DOHH2 (cell line): ENCODE data around the gene PLAAT2.

Experiments used
- H3F3A ChIP-seq: fragments of 200-600 bp; sonication (generic), shearing (Covaris generic); 2 replicates; pipeline ENCODE4 v1.6.0; 2016; ENCODE audit warnings: antibody characterized with exemption, mild to moderate bottlenecking; ENCODE audit not compliant: control insufficient read depth, insufficient read depth
- H3K27ac ChIP-seq: fragments of 200-600 bp; sonication (generic); 2 replicates; pipeline ENCODE4 v1.5.1; 2014; ENCODE audit warnings: low read depth, mild to moderate bottlenecking, low read length, moderate library complexity
- H3K27me3 ChIP-seq: fragments of 200-600 bp; sonication (generic); 2 replicates; pipeline ENCODE4 v1.6.1; 2014; ENCODE audit warnings: mild to moderate bottlenecking, low read length, mixed read lengths; ENCODE audit not compliant: control insufficient read depth
- H3K36me3 ChIP-seq: fragments of 200-600 bp; sonication (generic); 2 replicates; pipeline ENCODE4 v1.6.1; 2014; ENCODE audit warnings: mild to moderate bottlenecking, low read length, moderate library complexity, mixed read lengths; ENCODE audit not compliant: control insufficient read depth
- H3K4me1 ChIP-seq: fragments of 200-600 bp; sonication (generic); 2 replicates; pipeline ENCODE4 v1.6.1; 2014; ENCODE audit warnings: mild to moderate bottlenecking, low read length, mixed read lengths; ENCODE audit not compliant: control insufficient read depth
- H3K4me2 ChIP-seq: fragments of 200-600 bp; sonication (generic); 2 replicates; pipeline ENCODE4 v1.6.0; 2014; ENCODE audit warnings: mild to moderate bottlenecking, low read length, moderate library complexity
- H3K4me3 ChIP-seq: fragments of 200-600 bp; sonication (generic); 2 replicates; pipeline ENCODE4 v1.5.1; 2014; ENCODE audit warnings: mild to moderate bottlenecking, low read length, mixed read lengths
- H3K79me2 ChIP-seq: fragments of 200-600 bp; sonication (generic); 2 replicates; pipeline ENCODE4 v1.6.1; 2014; ENCODE audit warnings: mild to moderate bottlenecking, low read length, mixed read lengths; ENCODE audit not compliant: control insufficient read depth
- H3K9me2 ChIP-seq: fragments of 200-600 bp; sonication (generic); replicated peaks from 2 replicates; pipeline ENCODE4 v1.6.1; 2014; ENCODE audit warnings: mild to moderate bottlenecking, low read length, mixed read lengths; ENCODE audit not compliant: control insufficient read depth
- H3K9me3 ChIP-seq: fragments of 200-600 bp; sonication (generic); 2 replicates; pipeline ENCODE4 v1.6.1; 2014; ENCODE audit warnings: antibody characterized with exemption, low read length, mixed read lengths; ENCODE audit not compliant: control insufficient read depth, insufficient read depth
- H4K20me1 ChIP-seq: fragments of 200-600 bp; sonication (generic); 2 replicates; pipeline ENCODE4 v1.6.0; 2014; ENCODE audit warnings: low read depth, mild to moderate bottlenecking, antibody characterized with exemption, low read length, moderate library complexity; ENCODE audit not compliant: control insufficient read depth, insufficient read depth
- CTCF ChIP-seq: fragments of 200-600 bp; sonication (generic); IDR thresholded peaks from one replicate; pipeline ENCODE4 v1.5.1; 2014; ENCODE audit warnings: antibody characterized with exemption, mild to moderate bottlenecking, low read depth, low read length; ENCODE audit not compliant: poor library complexity, severe bottlenecking
- EZH2phosphoT487 ChIP-seq: fragments of 200-600 bp; sonication (generic); IDR thresholded peaks from 2 replicates; pipeline ENCODE4 v1.6.1; 2017; ENCODE audit warnings: borderline replicate concordance, mild to moderate bottlenecking, antibody characterized with exemption, low read length, moderate library complexity, mixed read lengths

PLAAT2 gene

DNA sequence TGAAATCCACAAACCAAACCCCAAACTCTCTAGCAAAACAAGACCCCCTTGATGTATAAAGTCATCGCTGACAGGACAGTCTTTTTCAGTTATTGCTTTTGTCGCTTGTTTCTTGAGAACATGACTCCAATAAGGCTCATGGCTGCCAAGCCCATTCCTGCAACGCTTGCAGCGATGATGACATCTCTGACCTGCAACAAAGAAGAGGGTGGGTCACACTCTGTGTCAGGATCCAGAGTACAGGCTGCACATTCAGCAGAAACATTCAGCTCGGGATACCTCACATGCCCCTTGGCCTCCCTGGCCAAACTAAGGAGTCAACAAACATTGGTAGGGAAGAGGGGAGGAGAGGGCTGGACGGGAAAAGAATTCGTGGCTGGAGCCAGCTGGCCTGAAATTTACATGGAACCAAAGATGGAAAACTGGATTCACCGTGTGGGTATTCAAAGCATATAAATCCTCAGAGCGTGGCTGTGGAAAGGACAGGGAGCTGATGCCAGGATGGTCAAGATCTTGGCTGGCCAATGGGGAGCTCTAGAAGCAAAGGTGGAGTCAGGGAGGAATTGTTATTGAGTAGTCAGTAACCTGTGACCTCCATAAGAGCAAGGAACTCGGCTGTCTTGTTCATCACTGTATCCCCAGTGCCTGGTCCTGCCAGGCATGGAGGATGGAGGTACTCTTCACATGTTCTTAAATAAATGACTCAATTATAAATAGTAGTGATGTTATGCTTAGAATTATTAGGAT, 11.8 kb upstream of the PLAAT2 start:
- Histone ChIP-seq H3K9me2 (no peaks in the 10 kb centered on the region), H3K36me3 (no peaks in the 10 kb centered on the region), H3K27ac (no peak overlapping the region), H3K9me3 (peaks cover 4% of the 10 kb centered on the region; the same call in 1 of the 2 replicates), H3K4me3 (peak overlapping the region; percentile 26), H3K4me2 (peak overlapping the region; percentile 40), H3F3A (peaks cover 14% of the 10 kb centered on the region), H3K27me3 (no peaks in the 10 kb centered on the region), H3K4me1 (peaks cover 35% of the 10 kb centered on the region), H3K79me2 (no peaks in the 10 kb centered on the region), H4K20me1 (no peaks in the 10 kb centered on the region)
- TF ChIP-seq CTCF (no peak), EZH2phosphoT487 (no peak)

- no peak for TF ChIP-seq EZH2phosphoT487
- peak; percentile 18 for TF ChIP-seq CTCF
- Histone ChIP-seq H3K9me2 (no peaks in the 10 kb centered on the region), H3F3A (peaks cover 14% of the 10 kb centered on the region), H3K4me1 (peaks cover 37% of the 10 kb centered on the region), H3K27me3 (no peaks in the 10 kb centered on the region), H3K36me3 (no peaks in the 10 kb centered on the region), H3K9me3 (0 out of 2 replicates have a peak, but pooled peaks cover 2% of the 10 kb centered on the region), H3K27ac (no peak overlapping the region), H3K4me3 (peak overlapping the region; percentile 26), H3K4me2 (peak overlapping the region; percentile 40), H4K20me1 (no peaks in the 10 kb centered on the region), H3K79me2 (no peaks in the 10 kb centered on the region)
These were observed 11.0 kb upstream of the PLAAT2 start for GRCh38 chr11:63573881-63574855.

DNA sequence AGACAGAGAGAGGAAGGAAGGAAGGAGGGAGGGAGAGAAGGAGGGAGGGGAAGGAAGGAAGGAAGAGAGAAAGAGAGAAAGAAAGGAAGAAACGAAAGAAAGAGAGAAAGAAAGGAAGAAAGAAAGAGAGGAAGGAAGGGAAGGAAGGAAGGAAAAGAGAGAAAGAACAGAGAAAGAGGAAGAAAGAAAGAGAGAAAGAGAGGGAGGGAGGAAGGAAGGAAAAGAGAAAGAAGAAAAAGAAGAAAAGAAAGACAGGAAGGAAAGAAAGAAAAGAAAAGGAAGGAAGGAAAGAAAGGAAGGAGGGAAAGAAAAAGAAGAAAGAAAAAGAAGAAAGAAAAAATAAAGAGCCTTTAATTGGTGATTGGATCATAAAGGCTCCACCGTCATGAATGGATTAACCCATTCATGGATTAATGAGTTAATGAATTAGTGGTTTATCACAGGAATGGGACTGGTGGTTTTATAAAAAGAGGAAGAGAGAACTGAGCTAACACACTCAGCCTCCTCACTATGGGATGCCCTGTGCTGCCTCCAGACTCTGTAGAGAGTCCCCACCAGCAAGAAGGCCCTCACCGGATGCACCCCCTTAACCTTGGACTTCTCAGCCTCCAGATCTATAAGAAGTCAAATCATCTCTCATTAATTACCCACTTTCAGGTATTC, 9.0 kb upstream of the PLAAT2 start:
- H3K27ac ChIP-seq = peak overlapping the region; percentile 77
- H3K4me2 ChIP-seq = peak overlapping the region; percentile 51
- H4K20me1 ChIP-seq = no peaks in the 10 kb centered on the region
- TF ChIP-seq EZH2phosphoT487 = no peak
- no peak for TF ChIP-seq CTCF
- peak overlapping the region; percentile 38 for H3K4me3 ChIP-seq
- no peaks in the 10 kb centered on the region for H3K27me3 ChIP-seq
- peaks cover 49% of the 10 kb centered on the region for H3K4me1 ChIP-seq
- H3K9me2 ChIP-seq = no peaks in the 10 kb centered on the region
- H3F3A ChIP-seq = peaks cover 19% of the 10 kb centered on the region
- H3K36me3 ChIP-seq = no peaks in the 10 kb centered on the region
- H3K9me3 ChIP-seq = 0 out of 2 replicates have a peak, but pooled peaks cover 2% of the 10 kb centered on the region
- no peaks in the 10 kb centered on the region for H3K79me2 ChIP-seq
